KMS-11 (cell line): Measurements from ENCODE around the gene PLEKHA8.

Experiments used
- H2AFZ ChIP-seq: fragments of 200-600 bp; sonication (generic); 2 replicates; pipeline ENCODE4 v1.6.1; 2016; ENCODE audit warnings: antibody characterized with exemption, mixed run types, low read depth
- H3K27ac ChIP-seq: fragments of 200-600 bp; sonication (generic); 2 replicates; pipeline ENCODE4 v1.6.1; 2016; ENCODE audit warnings: mild to moderate bottlenecking, mixed run types
- H3K27me3 ChIP-seq: fragments of 200-600 bp; sonication (generic); 2 replicates; pipeline ENCODE4 v1.6.1; 2017; ENCODE audit warnings: mild to moderate bottlenecking, low read depth, mixed run types, moderate library complexity; ENCODE audit not compliant: insufficient read depth
- H3K36me3 ChIP-seq: fragments of 200-600 bp; sonication (generic); 2 replicates; pipeline ENCODE4 v1.6.1; 2017; ENCODE audit warnings: mild to moderate bottlenecking, mixed run types; ENCODE audit not compliant: insufficient read depth
- H3K4me1 ChIP-seq: fragments of 200-600 bp; sonication (generic); 2 replicates; pipeline ENCODE4 v1.6.1; 2016; ENCODE audit warnings: mild to moderate bottlenecking, low read depth, mixed run types; ENCODE audit not compliant: poor library complexity, severe bottlenecking
- H3K4me2 ChIP-seq: fragments of 200-600 bp; sonication (generic); 2 replicates; pipeline ENCODE4 v1.7.0; 2016; ENCODE audit warnings: mild to moderate bottlenecking, mixed run types
- H3K4me3 ChIP-seq: fragments of 200-600 bp; sonication (generic); IDR thresholded peaks from 2 replicates; pipeline ENCODE4 v1.6.1; 2017; ENCODE audit warnings: low read depth, low read length, mixed read lengths; ENCODE audit not compliant: insufficient read depth
- H3K79me2 ChIP-seq: fragments of 200-600 bp; sonication (generic); 2 replicates; pipeline ENCODE4 v1.6.1; 2016; ENCODE audit warnings: low read depth, mixed run types; ENCODE audit not compliant: insufficient read depth
- H3K9ac ChIP-seq: fragments of 200-600 bp; sonication (generic); 2 replicates; pipeline ENCODE4 v1.6.1; 2016; ENCODE audit warnings: mild to moderate bottlenecking, mixed run types
- H4K20me1 ChIP-seq: fragments of 200-600 bp; sonication (generic); 2 replicates; pipeline ENCODE4 v1.6.1; 2016; ENCODE audit warnings: mild to moderate bottlenecking, mixed run types; ENCODE audit not compliant: insufficient read depth
- TF ChIP-seq, protein P1 (sequence below): fragments of 200-600 bp; sonication (generic); conservative IDR thresholded peaks from 2 replicates; pipeline ENCODE4 v1.6.1; 2017; ENCODE audit warnings: low read depth, mild to moderate bottlenecking, antibody characterized with exemption, low read length, moderate library complexity, mixed read lengths

Gene PLEKHA8

DNA sequence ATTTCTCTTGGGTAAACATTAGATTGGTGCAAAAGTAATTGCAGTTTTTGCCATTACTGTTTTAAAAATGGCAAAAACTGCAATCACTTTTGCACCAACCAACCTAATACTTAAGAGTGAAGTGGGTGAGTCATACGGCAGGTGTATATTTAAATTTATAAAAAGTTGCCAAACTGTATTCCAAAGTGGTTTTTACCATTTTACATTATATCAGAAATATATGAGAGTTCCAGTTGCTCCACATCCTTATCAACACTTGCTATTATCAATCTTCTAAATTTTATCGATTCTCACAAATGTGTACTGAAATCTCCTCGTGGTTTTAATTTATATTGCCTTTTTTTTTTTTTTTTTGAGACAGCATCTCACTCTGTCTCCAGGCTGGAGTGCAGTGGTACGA is 35.1 kb upstream of the PLEKHA8 start:
- H3K27me3 ChIP-seq = no peaks in the 10 kb centered on the region; the same call in 1 of the 2 replicates
- no peak overlapping the region for H3K9ac ChIP-seq
- no peaks in the 10 kb centered on the region for H3K79me2 ChIP-seq
- H3K4me3 ChIP-seq = no peak overlapping the region
- H3K36me3 ChIP-seq = no peaks in the 10 kb centered on the region
- H3K4me1 ChIP-seq = no peaks in the 10 kb centered on the region
- no peak overlapping the region for H3K4me2 ChIP-seq
- no peak overlapping the region for H3K27ac ChIP-seq
- no peak overlapping the region for H2AFZ ChIP-seq
- TF ChIP-seq, protein P1, sequence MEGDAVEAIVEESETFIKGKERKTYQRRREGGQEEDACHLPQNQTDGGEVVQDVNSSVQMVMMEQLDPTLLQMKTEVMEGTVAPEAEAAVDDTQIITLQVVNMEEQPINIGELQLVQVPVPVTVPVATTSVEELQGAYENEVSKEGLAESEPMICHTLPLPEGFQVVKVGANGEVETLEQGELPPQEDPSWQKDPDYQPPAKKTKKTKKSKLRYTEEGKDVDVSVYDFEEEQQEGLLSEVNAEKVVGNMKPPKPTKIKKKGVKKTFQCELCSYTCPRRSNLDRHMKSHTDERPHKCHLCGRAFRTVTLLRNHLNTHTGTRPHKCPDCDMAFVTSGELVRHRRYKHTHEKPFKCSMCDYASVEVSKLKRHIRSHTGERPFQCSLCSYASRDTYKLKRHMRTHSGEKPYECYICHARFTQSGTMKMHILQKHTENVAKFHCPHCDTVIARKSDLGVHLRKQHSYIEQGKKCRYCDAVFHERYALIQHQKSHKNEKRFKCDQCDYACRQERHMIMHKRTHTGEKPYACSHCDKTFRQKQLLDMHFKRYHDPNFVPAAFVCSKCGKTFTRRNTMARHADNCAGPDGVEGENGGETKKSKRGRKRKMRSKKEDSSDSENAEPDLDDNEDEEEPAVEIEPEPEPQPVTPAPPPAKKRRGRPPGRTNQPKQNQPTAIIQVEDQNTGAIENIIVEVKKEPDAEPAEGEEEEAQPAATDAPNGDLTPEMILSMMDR = no peak
- no peaks in the 10 kb centered on the region for H4K20me1 ChIP-seq

DNA sequence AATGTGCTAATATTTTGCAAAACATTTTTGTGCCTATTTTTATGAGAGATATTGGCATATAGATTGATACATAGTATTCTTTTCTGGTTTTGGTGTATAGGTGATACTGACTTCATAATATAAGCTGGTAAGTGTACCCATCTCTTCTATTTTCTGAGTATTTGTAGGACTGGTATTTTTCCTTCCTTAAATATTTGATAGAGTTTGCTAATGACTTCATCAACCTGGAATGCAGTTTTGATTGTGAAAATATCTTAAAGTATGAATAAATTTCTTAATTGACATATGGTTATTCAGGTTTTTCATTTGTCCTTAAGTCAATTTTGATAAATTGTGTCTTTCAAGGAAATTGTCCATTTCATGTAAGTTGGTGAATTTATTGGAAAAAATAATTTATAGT is 32.6 kb upstream of the PLEKHA8 start:
- no peaks in the 10 kb centered on the region for H3K36me3 ChIP-seq
- H3K4me3 ChIP-seq = no peak overlapping the region
- no peaks in the 10 kb centered on the region for H3K79me2 ChIP-seq
- H3K4me1 ChIP-seq = no peaks in the 10 kb centered on the region
- TF ChIP-seq, protein P1 = no peak
- H2AFZ ChIP-seq = no peak overlapping the region
- no peaks in the 10 kb centered on the region for H3K27me3 ChIP-seq
- no peaks in the 10 kb centered on the region for H4K20me1 ChIP-seq
- no peak overlapping the region for H3K27ac ChIP-seq
- no peak overlapping the region for H3K4me2 ChIP-seq
- no peak overlapping the region for H3K9ac ChIP-seq

DNA sequence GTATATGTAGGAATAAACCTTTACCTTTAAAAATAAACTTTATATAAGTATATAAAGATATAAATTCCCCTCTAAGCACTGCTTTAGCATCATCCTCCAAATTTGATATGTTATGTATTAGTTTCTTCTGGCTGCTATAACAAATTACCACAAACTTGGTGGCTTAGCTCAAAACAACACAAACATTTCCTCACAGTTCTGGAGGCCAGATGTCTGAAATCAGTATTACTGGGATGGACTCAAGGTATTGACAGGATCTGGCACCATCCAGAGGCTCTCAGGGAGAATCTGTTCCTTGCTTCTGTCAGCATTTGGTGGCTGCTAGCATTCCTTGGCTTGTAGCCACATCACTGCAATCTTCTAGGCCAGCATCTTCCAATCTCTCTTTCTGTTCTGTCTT is 31.9 kb upstream of the PLEKHA8 start:
- TF ChIP-seq, protein P1 = no peak
- no peaks in the 10 kb centered on the region for H3K36me3 ChIP-seq

DNA sequence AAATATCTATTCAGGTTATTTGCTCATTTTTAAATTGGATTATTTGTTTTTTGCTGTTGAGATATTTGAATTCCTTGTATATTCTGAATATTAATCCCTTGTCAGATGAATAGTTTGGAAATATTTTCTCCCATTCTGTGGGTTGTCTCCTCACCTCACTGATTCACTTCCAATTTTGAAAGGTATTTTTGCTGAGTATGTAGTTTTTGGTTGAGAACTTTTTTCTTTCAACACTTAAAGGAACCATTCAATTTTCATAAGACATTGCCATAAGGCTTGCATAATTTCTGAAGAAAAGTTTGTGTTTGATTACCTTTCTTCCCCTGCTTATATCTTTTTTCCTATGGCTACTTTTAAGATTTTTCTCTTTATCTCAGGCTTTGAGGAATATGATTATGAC is 29.7 kb upstream of the PLEKHA8 start:
- TF ChIP-seq, protein P1 = no peak
- Histone ChIP-seq H3K36me3 (no peaks in the 10 kb centered on the region), H4K20me1 (no peaks in the 10 kb centered on the region)

More for the DNA sequence above, 31.9 kb upstream of the PLEKHA8 start:
- Histone ChIP-seq H2AFZ (no peak overlapping the region), H3K27me3 (no peaks in the 10 kb centered on the region), H3K27ac (no peak overlapping the region), H3K4me3 (no peak overlapping the region), H3K9ac (no peak overlapping the region), H3K4me1 (no peaks in the 10 kb centered on the region), H4K20me1 (no peaks in the 10 kb centered on the region), H3K4me2 (no peak overlapping the region), H3K79me2 (no peaks in the 10 kb centered on the region)

More for the DNA sequence above, 29.7 kb upstream of the PLEKHA8 start:
- Histone ChIP-seq H3K4me1 (no peaks in the 10 kb centered on the region), H3K4me3 (no peak overlapping the region), H2AFZ (no peak overlapping the region), H3K4me2 (no peak overlapping the region), H3K27me3 (no peaks in the 10 kb centered on the region), H3K79me2 (no peaks in the 10 kb centered on the region), H3K27ac (no peak overlapping the region), H3K9ac (no peak overlapping the region)
